ENCODE measurements around the gene FERMT1.
A peak's percentile ranks its signal among the peaks of the same experiment; 100 is the strongest.

FERMT1 gene

GRCh38 chr20:6122873-6123648 is at the start of gene FERMT1:
TSS of gene FERMT1 (minus strand) at chr20:6123030. CDS start at chr20:6119554, 3,476 bp downstream.
- DNase-seq (ENCODE audit: low read depth) = no peak

GRCh38 chr20:6169251-6169650 is 46.4 kb upstream of the FERMT1 start:
- no peak for DNase-seq (ENCODE audit: low read depth)

DNA sequence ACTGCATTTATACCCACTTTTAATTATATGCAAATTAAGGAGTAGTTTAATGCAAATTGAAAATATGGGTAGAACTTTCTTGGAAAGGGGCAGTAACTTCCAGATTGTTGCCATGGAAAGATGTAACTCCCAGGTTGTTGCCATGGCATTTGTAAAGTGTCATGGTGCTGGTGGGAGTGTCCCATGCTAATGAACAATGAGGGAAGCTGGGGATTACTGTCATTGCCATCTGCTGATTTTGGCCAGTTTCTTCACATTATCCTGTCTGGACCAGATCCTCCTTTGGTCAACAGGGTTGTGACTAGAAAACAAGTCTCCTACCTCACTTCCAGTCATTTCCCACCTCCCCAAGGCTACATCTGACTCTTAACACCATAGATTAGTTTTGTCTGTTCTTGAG is 45.4 kb upstream of the FERMT1 start:
- no peak for DNase-seq (ENCODE audit: low read depth)

- no peak for DNase-seq (ENCODE audit: low read depth)
These were observed 42.5 kb upstream of the FERMT1 start for GRCh38 chr20:6165346-6165745.

DNA sequence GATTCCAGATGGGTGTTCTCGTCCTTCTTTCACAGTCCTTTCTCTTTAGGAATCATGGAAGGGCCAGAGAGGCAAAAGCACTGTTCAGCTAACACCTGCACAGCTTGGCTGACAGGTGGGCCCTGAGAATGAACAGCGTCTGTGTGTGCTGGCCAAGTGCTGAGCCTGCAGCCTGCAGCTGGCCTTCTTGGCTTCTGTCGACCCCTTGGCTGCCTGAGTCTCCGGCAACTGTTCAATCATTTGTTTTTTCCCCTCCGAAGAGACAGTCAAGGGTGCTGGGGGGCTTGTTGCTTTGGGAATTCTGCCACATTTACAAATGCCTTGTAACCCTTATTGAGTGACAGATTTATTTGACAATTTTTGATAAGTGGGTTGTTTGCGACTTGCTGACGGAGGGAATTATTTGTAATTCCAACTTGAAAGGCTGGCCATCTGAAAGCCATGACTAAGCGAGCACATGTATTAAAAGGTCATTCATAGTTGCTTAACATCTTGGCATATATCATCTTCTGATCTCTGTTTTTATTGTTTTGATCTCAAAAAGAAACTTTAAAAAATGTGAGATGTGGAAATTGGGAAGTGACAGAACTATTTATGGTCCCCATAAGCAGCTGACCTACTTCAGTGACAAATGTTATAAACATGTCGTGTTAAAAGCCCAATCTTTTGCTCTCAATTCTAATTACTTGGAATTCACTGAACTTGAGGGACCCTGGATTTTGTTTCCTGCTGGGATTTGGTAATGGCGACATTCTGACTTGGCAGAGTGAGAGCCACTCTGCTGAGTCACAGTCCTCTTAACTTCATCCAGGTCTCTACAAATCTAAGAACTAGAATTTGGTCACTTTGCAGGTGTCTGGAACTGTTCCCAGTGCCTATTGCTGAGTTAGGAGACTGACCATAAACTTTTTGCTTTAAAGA is 41.9 kb upstream of the FERMT1 start:
- DNase-seq (ENCODE audit: low read depth) = no peak

DNA sequence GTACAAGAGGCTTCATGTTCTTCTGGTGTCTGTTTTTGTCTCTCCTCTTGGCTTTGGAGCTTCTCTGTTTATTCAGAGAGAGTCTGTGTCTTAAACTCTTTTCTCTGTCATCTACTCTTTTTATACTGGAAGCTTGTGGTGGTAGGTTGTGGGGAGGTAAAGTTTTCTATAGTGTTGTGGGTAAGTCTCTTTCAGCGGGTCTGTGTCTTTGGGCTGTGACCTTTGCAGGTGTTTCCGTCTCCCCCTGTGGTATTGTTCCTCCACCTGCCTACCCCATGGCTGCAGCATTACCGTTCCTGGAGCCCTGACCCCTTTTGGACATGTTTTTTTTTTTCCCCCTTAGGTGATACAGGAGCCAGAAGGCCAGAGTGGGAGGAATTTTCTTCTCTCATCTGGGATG is 37.9 kb upstream of the FERMT1 start:
- no peak for DNase-seq (ENCODE audit: low read depth)

DNA sequence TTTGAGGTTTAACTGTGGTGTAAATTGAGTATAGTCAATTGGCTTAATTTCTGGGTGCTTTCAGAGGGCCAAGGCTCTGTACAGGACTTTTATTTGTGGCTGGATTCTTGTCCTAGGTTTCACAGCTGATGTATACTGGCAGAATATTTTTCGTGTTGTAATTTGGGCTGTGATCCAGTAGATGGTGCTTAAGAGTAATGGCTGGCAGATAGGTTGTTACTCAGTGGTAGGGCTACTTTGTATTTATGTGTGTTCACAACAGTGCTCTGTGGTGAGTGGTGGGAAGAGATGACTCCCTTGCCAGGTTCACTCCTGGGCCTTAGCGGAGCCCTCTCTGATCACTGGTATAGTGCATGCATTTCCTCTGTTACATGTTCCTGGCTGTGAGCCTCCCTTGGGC is 34.5 kb upstream of the FERMT1 start:
- no peak for DNase-seq (ENCODE audit: low read depth)

- DNase-seq (ENCODE audit: low read depth) = no peak
These were observed 29.9 kb upstream of the FERMT1 start for GRCh38 chr20:6152777-6153176.

- no peak for DNase-seq (ENCODE audit: low read depth)
These were observed 25.2 kb upstream of the FERMT1 start for GRCh38 chr20:6148073-6148472.

DNA sequence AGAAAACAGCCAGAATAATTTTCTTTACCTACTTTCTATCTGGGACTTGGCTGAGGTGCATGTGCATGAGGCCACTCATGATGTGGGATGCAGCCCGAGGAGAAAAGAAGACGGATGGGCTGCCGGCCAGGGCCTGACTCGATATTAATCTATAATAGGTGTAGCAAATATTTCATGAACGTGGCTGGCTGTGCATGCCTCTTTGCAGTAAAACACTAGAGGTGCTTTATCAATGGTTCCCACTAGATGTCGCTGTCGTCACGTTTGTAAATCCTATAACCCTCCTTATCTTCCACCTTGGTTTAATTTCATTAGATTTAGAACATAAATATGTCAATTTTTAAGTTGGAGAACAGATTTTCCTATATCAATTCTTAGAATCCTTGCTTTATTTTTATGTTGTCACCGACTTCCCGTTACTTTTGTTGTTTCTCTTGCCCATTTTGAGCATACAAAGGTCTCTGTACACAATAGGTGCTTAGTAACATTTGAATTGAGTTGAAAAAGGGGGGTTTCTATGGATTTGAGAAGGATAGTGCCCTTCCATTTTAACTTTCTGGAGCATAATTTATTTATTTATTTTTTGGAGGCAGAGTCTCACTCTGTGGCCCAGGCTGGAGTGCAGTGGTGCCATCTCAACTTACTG is 19.6 kb upstream of the FERMT1 start:
- DNase-seq (ENCODE audit: low read depth) = peak; percentile 20

GRCh38 chr20:6140947-6141346 is 18.1 kb upstream of the FERMT1 start:
- no peak for DNase-seq (ENCODE audit: low read depth)

DNA sequence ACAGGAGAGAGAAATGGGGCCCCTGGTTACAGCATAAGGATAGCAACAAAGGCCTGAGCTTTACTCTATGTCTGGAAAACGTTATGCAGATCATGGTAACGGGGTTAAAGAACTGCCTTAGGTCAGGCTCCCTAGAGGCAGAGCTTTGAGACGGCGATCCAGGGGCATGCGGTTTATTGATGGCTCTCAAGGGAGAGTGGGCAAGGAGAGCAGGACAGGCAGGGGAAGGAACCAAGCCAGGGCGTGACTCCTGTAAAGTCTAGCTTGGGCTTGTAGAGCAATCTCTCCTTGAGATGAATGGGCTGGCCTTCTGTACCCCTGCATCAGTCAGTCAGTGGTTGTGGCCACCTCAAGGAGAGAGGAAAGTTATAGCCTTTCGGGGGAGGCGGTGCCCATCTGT is 12.5 kb upstream of the FERMT1 start:
- DNase-seq (ENCODE audit: low read depth) = no peak

GRCh38 chr20:6134592-6134991 is 11.8 kb upstream of the FERMT1 start:
- DNase-seq (ENCODE audit: low read depth) = no peak

GRCh38 chr20:6130045-6130444 is 7.2 kb upstream of the FERMT1 start:
- DNase-seq (ENCODE audit: low read depth) = no peak

DNA sequence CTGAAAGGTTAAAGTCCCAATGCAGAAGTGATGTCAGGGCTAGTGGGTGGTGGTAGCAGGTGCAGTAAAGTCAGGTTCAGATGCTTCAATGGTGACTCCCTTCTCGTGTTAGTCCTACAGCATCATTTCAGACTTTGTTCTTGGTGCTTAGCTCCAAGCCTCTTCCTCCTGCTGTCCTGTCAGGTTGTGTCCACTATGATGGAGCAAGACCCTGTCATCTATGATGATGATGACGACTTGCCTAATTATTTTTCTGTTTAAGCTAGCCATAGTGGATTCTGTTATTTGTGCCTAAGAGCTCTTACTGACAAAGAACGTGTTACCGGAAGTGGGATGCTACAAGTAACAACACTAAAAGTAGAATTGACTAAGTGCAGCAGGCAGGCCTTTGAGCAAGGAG is 5.0 kb upstream of the FERMT1 start:
- no peak for DNase-seq (ENCODE audit: low read depth)

- DNase-seq (ENCODE audit: low read depth) = no peak
These were observed 4.0 kb upstream of the FERMT1 start for GRCh38 chr20:6126846-6127245.

DNA sequence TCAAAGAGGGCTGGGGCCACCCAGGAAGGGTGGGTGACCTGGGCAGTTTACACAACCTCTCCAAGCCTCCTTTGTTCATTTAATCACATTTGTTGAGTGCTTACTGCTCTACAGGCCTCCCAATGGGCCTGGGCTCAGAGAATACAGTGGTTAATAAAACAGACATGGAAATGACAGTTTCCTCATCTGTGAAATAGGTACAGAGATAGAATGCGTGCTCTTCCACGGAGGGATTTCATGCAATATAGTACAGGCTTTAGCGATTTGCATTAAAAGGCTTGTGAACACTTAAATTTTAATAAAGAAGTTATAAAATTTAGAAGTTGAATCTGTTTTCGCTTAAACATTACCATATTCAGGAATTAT is 802 bp upstream of the FERMT1 start:
- DNase-seq (ENCODE audit: low read depth) = no peak

GRCh38 chr20:6122111-6122872 is 538 bp downstream of the FERMT1 start:
- no peak for DNase-seq (ENCODE audit: low read depth)

GRCh38 chr20:6121504-6121903 is 1.3 kb downstream of the FERMT1 start:
- no peak for DNase-seq (ENCODE audit: low read depth)

GRCh38 chr20:6120491-6120988 is 2.3 kb downstream of the FERMT1 start:
- no peak for DNase-seq (ENCODE audit: low read depth)

GRCh38 chr20:6116758-6117157 is 6.1 kb downstream of the FERMT1 start:
- no peak for DNase-seq (ENCODE audit: low read depth)

Measured in stimulated activated CD8-positive, alpha-beta memory T cell treated with anti-CD3 and anti-CD28 coated beads, Interleukin-15, amount 100 ng/mL, for 1 hour (primary cell).